Measurements from ENCODE around the gene PRR20E. TPM values are rescaled to one million over a fixed set of nuclear protein-coding genes. Genes with fewer than 3 reads are reported as not detected.

The PRR20E gene
- total RNA-seq, 2 experiments from 2014 or later = not detected

GRCh38 chr13:57212989-57213388 is 46.0 kb downstream of the PRR20E start:
- POLR2A ChIA-PET = no interaction called here
- Mint-ChIP-seq H3K9me3 (peaks cover 4% of the 10 kb centered on the region), H3K27me3 (no peaks in the 10 kb centered on the region), H3K4me3 (no peak overlapping the region), H3K4me1 (ENCODE audit: low read depth) (no peaks in the 10 kb centered on the region), H3K36me3 (no peaks in the 10 kb centered on the region), H3K27ac (no peak overlapping the region)
- DNase-seq = no peak
- CTCF ChIA-PET = no interaction called here
- intact Hi-C loops (cut with micrococcal nuclease) = no loop called here

Other genes starting within 250 kb of the PRR20E start
- not detected for gene PRR20A, start 26.3 kb upstream of the PRR20E start, total RNA-seq
- not detected for gene PRR20B, start 19.7 kb upstream of the PRR20E start, total RNA-seq
- not detected for gene PRR20C, start 13.1 kb upstream of the PRR20E start, total RNA-seq
- not detected for gene PRR20D, start 6.6 kb upstream of the PRR20E start, total RNA-seq

Data from activated CD4-positive, alpha-beta memory T cell treated with anti-CD3 and anti-CD28 coated beads for 36 hours (primary cell).